Ammon's horn (tissue), 1 donor: ENCODE results near the gene ADGRL2.
"Not testable (repeated sequence)": the region's sequence is repeated elsewhere in the genome, so short reads cannot be mapped to it uniquely, and the experiment has no call there.

Experiments
- DNase-seq: peaks from one replicate; pipeline ENCODE4 v3.0.0-alpha.2; 2016; ENCODE audit warnings: low spot score

Gene ADGRL2

GRCh38 chr1:81847063-81847462 lies 46.3 kb downstream of the ADGRL2 start:
- DNase-seq, result no peak

GRCh38 chr1:81848880-81849682 lies 48.3 kb downstream of the ADGRL2 start:
- DNase-seq, result no peak

DNA sequence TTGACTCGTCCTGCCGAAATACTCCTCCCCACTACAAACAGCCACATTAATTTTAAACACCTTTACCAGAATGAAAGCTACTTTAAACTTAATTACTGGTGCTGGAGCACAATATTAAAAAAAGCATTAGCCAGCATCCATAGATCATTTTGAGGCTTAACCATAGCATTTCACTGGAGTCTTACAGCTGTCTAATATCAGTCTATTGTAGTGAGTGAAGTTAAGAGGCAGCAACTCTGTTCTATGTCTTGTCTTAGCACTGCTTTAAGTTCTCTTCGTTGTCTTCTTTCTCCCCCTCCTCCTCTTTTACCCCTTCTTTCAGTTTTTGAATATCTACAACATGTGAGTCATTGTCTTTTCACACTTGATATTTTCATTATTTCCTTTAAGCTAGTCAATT lies 49.3 kb downstream of the ADGRL2 start:
- no peak for DNase-seq

GRCh38 chr1:81850495-81850894 lies 49.8 kb downstream of the ADGRL2 start:
- no peak for DNase-seq

DNA sequence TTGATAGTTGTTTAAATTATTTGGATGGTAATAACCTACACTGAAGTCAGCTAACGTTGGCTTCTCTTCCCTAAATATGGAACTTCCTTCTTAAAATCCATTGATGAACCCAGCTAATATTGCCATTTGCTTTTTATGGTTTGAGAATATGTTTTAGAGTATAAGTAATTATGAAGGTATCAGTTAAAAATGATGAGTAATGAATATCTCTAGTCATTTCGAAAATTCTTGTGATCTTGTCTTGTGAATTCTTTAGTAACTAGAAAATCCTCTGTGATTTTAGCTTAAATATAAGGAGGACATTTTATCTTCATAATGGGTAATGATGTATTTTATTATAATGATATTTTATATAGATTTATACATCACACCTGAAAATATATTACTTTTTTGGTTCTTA lies 50.5 kb downstream of the ADGRL2 start:
- no peak for DNase-seq

DNA sequence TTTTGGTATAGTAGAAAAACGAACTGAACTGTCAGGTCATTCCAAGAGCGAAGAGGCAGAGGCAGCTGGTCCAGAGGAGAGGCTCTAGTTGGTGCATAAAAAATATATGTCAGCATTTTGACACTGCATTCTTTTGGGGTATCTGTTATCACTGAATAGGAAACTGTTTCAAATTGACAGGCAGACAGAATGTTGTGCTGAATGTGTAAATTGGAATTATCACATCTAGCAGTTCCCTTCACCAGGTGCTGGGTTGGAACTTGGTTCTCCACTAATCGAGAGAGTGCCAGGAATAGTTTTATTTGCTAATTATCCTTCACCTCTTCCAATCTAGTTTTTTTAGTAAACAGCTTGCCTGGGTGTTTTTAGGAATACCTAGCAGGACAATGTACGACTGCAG lies 52.2 kb downstream of the ADGRL2 start:
- DNase-seq, result no peak

GRCh38 chr1:81867235-81867634 lies 66.5 kb downstream of the ADGRL2 start:
- DNase-seq, result no peak

DNA sequence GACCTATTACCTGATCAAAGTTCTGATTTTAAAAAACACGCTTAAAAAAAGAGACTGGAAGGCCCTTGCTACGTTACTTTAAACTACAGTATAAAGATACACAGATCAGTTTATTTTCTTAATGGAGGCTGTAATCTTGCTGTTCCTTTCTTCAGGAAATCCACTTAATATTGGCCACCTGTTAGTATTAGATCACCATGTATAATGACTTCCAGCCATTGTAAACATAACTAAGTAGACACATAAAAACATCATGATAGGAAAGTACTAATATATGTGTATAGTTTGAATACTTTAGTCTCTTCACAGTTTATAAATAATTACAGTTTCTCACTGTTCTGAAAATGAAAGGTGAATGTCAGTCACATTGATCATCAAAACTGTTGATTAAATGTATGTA lies 68.6 kb downstream of the ADGRL2 start:
- no peak for DNase-seq

DNA sequence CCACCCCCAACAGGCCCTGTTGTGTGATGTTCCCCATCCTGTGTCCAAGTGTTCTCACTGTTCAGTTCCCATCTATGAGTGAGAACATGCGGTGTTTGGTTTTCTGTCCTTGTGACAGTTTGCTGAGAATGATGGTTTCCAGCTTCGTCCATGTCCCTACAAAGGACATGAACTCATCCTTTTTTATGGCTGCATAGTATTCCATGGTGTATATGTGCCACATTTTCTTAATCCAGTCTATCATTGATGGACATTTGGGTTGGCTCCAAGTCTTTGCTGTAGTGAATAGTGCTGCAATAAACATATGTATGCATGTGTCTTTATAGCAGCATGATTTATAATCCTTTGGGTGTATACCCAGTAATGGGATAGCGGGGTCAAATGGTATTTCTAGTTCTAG lies 70.4 kb downstream of the ADGRL2 start:
- DNase-seq, result not testable (repeated sequence)

DNA sequence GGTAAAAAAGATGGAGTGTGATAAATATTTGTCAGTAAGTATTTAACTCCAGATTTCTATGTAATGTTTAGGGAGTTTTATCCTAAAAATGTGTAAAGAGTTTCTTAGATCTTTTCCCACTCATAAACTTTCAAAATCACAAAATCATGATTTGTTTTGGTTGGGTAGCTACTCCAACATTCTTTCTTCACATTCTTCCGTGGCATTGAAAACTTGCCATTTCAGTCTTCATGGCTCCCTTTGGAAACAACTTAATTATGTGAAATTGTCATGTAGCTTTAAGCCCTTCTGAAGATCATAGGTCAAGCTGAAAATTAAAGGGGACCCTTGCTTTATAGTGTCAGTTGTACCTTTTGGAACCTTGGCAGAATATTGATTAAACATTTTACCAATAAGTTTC lies 73.2 kb downstream of the ADGRL2 start:
- no peak for DNase-seq

- DNase-seq, result no peak
These were observed 73.7 kb downstream of the ADGRL2 start for GRCh38 chr1:81874461-81874860.

- DNase-seq, result no peak
These were observed 74.2 kb downstream of the ADGRL2 start for GRCh38 chr1:81874940-81875339.

- DNase-seq, result no peak
These were observed 76.4 kb downstream of the ADGRL2 start for GRCh38 chr1:81876901-81877733.

GRCh38 chr1:81877940-81878339 lies 77.2 kb downstream of the ADGRL2 start:
- no peak for DNase-seq

- no peak for DNase-seq
These were observed 77.8 kb downstream of the ADGRL2 start for GRCh38 chr1:81878538-81878937.

- no peak for DNase-seq
These were observed 80.0 kb downstream of the ADGRL2 start for GRCh38 chr1:81880781-81881180.

- DNase-seq, result no peak
These were observed 84.6 kb downstream of the ADGRL2 start for GRCh38 chr1:81885291-81885690.

GRCh38 chr1:81886292-81886691 lies 85.6 kb downstream of the ADGRL2 start:
- DNase-seq, result not testable (repeated sequence)

DNA sequence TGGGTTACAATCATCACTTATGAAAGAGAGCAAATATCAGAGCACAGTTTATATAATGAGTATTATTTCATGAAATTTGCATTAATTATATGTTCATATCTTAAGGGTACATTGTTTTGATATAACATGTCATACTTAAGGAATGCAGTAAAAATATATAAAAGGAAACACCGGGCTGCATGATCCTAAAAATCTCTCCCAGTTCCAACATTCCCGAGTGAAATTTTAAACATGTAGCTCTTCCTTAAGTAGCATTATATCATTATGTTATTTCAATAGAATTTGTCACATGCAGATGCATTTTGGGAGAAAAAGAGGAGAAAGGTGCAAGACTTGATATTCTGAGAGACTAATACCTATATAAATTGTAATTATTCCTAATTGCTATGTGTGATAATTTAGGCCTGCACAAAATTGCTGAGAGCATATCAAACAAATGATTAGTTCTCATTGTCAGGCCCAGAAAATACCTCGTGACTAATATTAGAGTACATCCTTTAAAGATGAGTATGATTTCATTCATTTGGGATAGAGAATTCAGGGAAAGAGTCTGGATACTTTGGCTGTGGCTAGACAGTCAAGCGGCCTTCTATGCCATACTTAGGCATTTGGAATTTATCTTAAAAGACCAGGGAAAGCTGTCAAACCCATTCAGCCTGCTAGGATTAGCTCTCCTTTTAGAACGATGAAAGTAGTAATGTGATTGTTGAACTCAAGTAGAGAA lies 86.8 kb downstream of the ADGRL2 start:
- DNase-seq, result no peak

DNA sequence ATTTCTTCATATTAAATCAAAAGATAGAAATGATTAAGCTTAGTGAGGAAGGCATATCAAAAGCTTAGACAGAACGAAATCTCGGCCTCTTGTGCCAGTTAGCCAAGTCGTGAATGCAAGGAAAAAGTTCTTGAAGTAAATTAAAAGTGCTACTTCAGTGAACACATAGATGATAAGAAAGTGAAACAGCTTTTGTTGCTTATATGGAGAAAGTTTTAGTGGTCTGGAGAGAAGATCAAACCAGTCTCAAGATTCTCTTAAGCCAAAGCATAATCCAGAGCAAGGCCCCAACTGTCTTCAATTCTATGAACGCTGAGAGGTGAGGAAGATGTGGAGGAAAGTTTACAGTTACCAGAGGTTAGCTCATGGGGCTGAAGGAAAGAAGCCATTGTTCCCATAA lies 88.4 kb downstream of the ADGRL2 start:
- no peak for DNase-seq

- DNase-seq, result no peak
These were observed 94.1 kb downstream of the ADGRL2 start for GRCh38 chr1:81894867-81895266.

DNA sequence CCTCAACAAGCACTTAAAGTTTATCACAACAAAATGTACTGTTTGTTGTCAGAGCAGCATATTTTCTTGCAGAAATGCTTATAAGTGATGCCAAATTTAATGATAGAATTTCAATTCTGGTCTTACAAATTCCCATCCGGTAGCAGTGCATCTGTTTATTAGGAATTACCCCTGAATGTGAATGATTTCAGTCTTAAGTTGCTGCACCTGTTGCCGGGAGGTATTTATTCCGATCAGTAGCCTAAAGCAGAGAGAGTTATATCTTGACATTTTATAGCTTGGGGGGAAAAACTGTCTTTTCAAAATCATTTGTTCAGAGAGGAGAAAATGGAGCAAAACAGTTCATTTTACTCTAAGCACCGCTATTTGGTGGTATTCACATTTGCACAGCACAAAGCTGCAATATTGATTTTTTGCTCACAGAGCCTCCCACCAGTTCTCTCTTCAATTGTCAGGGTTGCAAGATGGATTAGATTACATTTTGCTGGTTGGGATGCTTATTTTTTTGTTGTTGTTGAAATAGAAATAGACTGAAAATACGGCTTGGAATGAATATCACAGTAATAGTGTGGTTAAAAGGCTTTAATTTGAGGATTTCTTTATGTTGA lies 98.6 kb downstream of the ADGRL2 start:
- DNase-seq, result peak; percentile 5
